EL (cell line): ENCODE measurements around the gene VWDE.

Source experiments
- DNase-seq: peaks from one replicate; pipeline ENCODE4 v3.0.0-alpha.2; 2016

Gene VWDE

DNA sequence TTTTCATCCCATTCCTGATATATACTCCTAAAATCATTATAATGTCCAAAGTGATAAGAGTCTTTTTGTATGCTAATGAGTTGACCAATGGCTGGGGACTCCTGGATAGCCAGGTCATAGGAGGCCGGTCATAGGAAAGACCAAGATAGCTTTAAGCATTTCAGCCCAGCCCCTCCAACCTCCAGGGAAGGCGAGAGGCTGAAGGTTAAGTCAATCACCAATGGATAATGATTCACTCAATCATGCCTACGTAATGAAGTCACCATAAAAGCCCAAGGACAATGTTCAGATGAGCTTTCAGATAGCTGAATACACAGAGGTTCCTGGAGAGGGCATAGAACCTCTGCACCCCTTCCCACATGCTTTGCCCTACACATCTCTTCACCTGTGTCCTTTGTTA is 75.7 kb downstream of the VWDE start:
- no peak for DNase-seq

DNA sequence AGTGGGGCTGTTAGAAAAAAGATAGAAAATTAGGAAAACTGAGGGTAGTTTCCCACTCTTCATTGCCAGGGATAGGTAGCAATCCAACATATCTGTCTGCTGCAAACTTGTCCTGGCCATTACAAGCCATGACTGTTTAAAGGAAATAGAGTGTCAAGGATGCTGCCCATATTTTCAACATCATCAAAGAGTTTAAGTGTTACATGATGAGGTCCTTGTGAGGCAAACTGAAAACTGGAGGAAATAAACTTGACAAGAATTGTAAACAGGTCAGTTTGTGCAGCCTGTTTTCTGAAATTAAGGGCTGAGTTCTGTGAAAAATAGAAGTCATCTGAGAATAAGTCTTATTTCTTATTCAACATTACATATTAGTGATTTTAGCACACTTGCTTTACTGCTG is 78.0 kb downstream of the VWDE start:
- no peak for DNase-seq

DNA sequence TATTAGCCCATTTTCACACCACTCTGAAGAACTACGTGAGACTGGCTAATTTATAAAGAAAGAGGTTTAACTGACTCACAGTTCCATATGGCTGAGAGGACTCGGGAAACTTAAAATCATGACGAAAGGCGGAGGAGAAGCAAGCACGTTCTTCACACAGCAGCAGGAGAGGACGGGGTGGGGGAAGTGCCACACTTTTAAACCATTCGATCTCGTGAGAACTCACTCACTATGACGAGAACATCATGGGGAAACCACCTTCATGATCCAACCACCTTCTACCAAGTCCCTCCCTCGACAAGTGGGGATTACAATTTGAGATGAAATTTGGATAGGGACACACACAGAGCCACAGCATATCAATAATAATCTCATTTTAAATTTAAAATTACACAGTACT is 80.2 kb downstream of the VWDE start:
- DNase-seq, result peak; percentile 11

DNA sequence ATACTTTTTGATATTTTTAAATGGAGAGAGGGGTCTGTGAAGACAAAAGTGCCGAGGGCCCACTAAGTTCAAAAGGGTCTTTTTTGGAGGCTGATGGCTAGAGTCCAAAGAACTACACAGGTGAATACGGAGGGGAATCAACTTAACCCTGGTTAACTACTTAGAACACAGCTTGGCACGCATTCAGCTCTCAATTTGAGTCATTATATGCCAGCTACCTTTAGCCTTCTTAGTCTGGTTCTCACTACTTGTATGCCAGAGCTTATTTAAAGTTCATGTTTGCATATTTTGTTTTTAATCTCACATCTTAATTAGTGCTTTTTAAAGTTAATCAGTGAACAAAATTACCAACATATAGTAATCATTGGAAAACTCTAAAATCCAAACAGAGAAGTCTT is 80.8 kb downstream of the VWDE start:
- DNase-seq, result no peak

DNA sequence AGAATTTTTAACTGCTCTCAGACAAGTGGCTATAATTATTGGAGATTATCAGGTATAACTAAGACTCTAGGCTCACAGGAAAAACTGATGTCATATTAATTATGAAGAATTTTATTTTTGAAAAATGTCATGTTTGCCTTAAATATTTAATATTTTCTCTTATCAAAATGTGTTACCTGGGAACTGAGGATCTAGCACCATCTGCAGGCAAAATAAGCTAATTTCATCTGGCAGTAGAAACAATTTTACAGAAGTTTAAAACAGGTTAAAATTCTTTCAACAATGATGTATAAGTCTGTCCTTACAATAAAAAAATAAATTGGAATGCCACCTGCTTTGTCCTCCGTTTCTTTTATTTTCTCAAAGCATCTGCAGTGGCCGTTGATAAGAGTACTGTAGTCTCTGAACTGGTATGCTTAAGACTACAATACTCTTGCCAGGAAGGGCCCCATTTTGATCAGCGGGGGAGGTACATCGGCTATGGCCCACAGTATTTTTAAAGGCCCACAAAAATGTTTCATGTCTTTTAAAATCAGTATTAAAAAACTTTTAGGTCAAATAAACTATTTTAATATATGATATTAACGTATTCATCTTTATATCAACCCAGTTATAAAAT is 81.3 kb downstream of the VWDE start:
- peak; percentile 6 for DNase-seq

DNA sequence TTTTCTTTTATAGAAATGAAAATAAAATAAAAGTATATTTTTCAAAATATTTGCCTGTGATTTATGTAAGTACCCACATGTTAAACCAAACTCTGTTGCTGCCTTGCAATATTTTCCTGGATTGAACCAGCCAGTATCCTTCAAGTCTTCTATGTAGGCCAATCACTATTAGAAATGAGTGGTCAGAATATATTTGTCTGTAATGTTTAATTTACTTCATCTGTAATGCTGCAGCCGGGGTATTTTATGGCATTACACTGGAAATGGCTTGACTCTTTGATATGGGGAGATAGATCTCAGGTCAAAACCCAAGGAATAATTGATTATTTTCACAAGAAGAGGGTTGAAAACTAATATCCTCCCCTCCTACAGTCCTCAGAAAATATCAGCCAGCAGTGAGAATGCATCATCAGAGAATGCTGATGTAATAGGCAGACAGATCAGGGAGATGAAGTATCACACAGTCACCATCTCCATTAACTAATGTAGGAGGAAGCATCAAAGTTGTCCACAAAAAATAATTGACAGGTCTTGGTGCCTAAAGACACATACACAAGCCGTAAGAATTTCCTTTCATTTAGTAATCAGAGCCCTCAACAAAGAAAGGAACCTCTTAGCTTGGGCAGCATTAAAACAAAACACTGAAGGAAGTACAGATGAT is 82.5 kb downstream of the VWDE start:
- no peak for DNase-seq

DNA sequence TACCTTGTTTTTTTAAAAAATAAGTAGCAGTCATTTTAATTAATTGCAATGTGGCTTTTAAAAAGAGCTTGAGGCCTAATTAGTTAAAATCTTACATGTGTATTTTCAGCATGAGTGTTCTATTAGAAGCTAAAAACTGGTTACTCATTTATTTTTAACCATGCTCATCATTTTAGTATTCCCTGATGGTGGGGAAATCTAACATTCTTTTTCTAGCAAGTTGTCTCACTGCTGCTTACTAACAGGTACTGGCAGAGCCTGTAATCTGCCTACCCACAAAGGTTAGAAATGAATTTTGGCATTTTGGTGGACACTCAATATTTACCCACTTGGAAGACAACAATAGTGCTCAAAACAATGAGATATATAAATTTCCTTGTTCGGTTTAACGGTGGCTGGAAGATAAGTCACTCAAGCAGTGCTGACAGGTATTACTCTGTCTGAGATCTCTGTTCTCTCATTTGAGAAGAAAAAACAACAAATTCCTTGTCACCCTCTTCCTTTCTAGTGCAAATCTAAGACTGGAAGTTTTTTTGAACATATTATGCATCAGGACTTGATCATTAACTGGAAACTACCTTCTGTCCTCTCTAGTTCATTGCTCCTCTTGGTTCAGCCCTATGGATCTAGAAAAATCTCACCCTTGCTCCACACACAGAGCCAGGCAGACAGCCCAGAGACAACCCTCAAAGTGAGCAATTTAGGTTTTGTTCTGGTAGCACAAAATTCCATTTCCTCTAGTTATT is 83.3 kb downstream of the VWDE start:
- no peak for DNase-seq

DNA sequence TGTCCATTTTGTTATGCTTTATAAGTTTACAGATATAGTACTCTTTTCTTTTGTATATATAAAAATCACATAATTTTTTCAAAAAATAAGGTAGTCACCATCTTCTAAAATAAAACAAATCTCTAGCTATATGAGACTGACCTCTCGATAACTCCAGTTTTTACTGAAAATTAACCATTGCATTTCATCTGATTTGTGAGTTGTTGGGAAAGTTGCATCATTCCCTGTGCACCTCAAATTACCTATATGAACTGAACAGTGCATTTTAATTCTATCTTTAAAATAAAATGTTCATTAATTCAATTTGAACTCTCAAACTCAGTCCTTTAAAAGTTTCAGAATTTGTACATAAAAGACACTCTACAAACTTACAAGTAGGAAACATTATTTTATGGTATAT is 86.0 kb downstream of the VWDE start:
- DNase-seq, result no peak

DNA sequence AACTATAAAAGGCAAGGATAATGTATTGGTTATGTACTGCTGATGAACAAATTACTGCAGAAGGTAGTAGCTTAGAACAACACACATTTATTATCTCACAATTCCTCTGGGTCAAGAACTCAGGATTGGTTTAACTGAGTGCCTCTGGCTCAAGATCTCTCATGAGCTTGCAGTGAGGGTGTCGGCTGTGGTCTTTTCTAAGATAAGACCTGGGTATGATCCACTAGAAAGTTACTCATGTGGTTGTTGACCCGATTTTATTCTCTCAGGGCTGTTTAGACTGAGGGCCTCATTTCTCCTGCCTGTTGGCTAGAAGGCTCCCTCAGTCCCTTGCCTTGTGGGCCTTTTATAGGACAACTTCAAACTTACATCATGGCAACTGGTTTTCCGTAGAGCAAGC is 86.7 kb downstream of the VWDE start:
- no peak for DNase-seq

DNA sequence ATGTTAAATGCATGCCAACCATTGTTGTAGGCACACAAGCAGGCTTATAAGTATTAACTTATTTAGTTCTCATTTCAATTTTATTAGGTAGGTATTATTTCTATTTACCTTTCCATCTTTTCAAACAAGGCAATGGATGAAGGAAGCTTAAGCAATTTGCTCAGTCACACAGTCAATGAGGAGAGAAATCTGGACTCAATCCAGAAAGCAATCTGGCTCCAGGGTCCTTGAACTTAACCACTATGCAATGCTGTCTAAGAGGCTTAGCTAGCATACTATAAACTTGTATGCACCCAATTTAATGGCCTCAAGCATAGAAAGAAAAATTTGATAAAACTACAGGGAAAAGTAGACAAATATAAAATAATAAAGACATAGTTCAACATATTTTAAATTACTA is 88.6 kb downstream of the VWDE start:
- DNase-seq, result no peak

DNA sequence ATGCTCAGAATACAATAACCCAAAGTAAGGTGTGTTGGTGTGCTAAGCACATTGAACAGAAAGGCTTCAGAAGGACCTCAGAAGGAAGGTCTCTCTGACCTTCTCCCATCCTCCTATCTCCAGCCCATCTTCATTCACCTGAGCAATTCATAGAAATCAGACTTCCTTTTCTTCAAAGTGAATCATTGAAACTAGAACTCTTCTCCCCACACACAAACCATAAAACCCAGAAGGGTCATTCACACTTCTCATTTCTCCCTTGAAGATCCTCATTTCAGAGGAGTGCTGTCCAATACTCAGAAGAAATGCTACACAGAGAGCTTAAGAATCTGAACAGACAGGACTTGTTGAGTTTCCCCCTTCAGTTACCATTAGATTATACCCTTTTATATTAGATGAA is 89.5 kb downstream of the VWDE start:
- no peak for DNase-seq

DNA sequence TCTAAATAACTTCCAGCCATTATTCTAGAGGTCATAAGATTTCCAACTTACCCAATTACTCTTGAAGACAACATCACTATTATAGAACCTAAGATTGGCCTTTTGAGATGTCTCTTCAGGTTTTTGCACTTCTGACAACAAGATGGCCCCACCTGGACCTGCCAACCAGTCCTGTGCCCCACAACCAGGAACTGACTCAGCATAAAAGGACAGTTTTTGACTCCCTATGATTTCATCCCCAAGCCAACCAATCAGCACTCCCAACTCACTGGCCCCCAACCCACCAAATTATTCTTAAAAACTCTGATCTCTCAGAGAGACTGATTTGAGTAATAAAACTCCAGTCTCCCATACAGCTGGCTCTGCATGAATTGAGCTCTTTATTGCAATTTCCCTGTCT is 98.2 kb downstream of the VWDE start:
- DNase-seq, result no peak

DNA sequence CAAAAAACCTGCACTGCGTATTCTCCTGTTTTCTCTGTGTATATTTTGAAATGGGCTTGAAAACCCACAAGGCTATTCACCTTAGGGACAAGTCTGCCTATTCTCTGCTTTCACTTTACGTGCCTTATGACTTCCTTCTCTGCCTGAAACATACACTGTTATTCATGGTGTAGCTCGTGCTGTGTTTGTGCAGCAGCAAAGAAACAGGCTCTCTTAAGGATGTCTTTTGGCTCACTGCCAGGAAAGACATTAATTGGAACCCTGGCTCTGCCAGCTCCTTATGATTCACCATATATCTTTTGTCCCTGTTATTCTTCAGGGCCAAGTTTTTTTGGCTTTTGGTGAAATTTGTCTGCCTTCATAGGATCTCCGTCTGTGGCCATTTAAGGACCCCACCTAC is 100.2 kb downstream of the VWDE start:
- no peak for DNase-seq

DNA sequence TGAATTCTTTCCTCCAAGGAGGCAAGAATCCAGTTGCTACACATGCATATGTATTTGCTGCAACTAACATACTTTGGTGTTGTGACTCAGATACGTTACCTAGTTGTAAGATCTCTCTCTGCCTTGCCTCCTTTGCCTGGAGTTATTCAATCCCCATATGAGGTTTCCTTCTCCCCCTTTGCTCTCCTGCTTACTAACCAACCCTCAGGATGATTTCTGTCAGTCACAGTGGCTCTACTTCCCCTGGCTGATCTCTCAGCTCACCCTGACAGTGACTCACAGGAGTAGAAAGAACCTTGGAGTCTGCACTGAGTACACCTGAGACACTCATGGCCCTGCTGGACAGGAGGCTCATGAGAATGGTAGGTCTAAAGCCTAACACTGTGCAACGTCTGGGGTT is 100.6 kb downstream of the VWDE start:
- DNase-seq, result no peak

DNA sequence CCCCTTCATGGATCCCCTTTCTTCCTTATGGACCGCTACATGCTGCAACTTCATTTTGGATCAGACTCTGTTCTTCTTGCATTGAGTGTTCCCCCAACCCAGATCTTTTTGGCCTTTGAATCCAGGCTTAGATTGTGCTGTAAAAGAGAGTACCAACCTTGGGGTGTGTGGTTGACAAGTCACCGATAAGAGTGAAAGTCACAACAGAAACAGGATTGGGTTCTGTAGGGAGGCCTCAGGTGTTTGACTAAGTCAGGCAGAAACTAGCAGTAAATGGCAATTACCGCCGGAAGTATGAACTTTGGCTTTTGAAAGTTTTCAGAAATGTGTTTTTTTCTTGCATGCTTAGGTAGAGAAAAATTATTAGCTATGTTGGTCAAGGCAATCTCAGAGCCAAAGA is 103.2 kb downstream of the VWDE start:
- DNase-seq, result no peak

DNA sequence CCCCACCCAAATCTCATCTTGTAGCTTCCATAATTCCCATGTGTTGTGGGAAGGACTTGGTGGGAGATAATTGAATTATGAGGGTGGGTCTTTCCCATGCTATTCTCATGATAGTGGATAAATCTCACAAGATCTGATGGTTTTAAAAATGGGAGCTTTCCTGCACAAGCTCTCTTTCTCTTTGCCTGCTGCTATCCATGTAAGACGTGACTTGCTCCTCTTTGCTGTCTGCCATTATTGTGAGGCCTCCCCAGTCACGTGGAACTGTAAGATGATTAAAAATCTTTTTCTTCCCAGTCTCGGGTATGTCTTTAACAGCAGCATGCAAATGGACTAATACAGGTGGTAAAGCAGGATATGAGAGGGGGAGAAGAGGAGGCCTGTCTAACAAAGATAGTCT is 104.3 kb downstream of the VWDE start:
- DNase-seq, result no peak

DNA sequence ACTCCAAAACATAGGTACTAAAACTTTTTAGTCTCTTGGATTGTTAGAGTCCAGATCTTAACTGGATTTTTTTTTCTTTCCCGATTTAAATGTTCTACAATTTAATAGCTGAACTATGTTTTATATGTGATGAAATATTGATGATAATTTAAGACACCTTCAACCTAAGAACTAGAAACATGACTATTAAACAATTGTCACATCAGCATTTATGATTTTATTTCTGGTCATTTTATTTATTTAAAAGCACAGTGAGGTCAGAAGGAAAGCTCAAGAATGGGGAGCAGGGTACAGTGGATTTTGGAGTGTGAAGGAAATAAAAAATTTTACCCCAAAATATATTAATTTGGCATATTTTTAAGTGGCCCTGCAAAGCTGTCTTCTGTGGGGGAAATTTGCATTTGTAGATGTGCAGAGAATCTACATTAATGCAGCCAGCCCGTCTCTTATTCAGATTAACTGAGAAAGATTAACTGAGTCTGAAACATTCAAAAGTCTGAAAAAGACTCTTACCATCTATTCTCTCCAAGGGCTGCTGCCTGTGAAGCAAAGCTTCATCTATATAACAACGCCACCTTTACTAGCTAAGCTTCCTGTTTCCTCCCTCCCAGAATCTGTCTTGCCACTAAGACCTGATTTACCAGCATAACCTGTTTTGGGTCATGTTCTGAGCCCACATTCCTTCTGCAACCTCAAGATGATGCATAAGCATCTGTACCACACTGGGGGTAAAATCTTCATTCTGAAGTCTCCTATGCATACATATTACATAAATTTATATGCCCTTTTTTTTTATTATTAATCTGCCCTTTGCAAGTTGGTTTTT is 106.2 kb downstream of the VWDE start:
- no peak for DNase-seq

DNA sequence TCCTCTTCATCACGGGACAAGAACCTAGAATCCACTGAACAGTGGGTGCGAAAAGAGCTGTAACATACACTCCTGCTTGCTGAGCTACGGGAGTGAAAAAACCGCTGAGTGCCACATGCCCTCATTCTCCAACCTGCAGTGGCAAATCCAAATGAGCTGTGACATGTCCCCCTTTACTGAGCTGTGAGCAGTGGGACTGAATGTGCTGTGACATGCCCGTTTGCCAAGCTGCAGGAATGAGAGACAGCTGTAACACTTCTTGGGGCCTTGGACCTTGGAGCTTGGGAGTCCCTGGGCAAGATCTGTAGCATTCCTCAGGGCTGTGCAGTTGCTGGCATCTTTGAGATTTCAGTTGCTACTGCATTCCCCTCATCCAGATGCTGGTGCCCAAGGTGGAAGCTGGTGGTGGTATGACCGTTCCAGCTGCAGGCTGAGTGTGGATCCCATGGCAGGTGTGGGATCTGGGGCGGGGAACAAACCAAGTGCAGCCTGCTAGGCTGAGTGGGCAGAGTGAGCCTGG is 107.6 kb downstream of the VWDE start:
- DNase-seq, result no peak

DNA sequence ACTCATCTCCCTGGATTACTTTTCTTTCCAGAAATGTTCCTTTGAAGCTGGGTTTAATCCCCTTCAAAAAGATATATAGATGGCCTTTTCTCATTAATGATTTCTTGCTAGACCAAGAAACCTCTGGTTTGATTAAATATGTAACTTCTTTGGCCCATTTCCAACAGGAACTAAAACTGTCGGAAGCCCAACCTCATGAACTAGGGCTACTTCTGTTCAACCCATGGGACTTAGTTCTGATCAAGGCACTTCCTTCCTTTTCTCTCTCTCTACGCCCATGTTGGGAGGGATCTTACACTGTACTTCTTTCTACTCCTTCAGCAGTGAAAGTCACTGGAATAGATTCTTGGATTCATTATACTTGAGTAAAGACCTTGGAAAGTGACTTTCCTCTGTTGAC is 109.0 kb downstream of the VWDE start:
- DNase-seq, result no peak

DNA sequence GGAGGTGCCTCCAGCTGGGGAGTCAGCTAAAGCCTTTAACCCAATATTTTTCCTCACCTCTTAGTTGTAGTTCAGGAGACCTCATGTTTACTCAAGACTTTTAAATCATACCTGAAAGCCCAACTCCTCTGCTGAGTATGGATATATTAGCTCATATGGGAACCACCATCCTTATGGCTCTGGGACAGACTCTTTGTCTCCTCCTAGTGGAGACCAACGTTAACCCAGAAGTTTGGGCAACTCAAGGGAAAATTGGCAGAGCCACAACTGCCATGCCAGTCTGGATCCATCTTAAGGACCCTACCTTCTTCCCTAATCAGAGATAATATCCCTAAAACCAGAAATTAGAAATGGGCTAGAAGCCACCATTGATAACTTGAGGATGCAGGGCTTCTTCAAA is 111.8 kb downstream of the VWDE start:
- peak; percentile 7 for DNase-seq

DNA sequence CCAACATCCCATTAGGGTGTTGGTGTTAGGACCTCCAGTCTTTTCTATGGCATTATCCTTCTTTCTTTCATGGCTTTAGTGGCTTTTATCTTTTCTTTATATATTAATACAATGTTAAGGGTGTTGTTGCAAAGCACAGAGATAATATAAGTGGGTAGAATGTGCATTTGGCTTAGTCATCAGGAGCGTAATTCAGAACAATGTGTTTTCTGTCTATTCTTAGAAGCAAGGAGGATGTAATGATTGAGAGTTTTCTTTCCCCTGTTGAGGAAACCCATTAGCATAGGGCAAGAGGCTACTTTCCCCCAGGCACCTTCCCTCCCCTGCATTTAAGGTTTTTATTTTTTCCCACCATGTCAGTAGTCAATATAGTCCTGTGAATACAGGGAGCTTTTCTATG is 112.9 kb downstream of the VWDE start:
- DNase-seq, result no peak

DNA sequence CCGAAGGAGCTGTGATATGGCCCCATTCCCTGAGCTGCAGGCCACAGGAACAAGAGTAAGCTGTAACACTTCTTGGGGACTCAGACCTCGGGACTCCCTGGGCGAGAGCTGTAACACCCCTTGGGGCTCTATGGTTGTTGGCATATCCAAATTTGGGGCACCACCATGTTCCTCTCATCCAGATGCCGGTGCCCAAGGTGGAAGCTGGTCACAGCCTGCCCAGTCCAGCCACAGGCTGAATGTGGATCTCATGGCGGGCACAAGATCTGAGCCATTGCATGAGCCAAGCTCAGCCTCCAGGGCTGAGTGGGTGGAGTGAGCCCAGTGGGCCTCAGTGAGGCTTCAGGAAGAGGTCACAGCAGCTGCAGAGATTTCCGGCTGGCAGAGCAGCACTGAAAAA is 113.7 kb downstream of the VWDE start:
- no peak for DNase-seq

DNA sequence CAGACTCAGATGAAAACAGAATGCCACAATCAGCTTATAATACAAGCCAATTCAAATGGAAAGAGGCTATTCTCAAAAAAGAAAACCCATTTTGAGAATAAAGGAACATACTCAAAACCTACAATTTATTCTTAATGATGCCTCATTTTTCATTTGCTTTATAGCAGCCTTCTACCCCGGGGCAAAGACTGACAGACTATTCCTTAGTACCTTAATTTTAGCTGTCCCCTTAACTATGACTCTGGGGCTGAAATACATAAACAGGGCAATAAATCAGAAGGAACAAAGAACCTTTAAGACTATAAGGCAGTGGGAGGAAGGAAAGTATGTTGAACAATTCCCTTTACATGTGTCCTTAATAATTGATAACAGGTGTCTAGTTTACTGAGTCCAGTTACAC is 115.8 kb downstream of the VWDE start:
- DNase-seq, result no peak
